Endothelial cell of umbilical vein (primary cell): Measurements from ENCODE around the gene GLCE. TPM values are rescaled to one million over a fixed set of nuclear protein-coding genes. Genes with fewer than 3 reads are reported as not detected.

ENCODE experiments used
- BruUV-seq: library from RNA; stranded (reverse); fragments of 400-500 nt; replicated peaks from 2 replicates; lab custom pipeline; 2021; lab: Mats Ljungman, UMichigan
- CTCF ChIA-PET: fragments of 300-600, 350-600 bp; sonication (Branson Sonifier 250); formaldehyde crosslinking; loops from one replicate; lab custom pipeline; 2021; ENCODE audit warnings: antibody characterized with exemption, inconsistent platforms; lab: Charles Lee
- POLR2A ChIA-PET: fragments of 300-600, 350-600 bp; sonication (Branson Sonifier 250); formaldehyde crosslinking; loops from one replicate; lab custom pipeline; 2021; ENCODE audit warnings: antibody characterized with exemption, inconsistent platforms; lab: Charles Lee
- DNase-seq: peaks from one replicate; pipeline ENCODE4 v3.0.0-alpha.2; 2011; ENCODE audit warnings: low read depth, low spot score
- FAIRE-seq: peaks from 2 replicates; lab custom pipeline; 2011; peaks lifted over from hg19 to GRCh38; lab: Jason Lieb, UNC
- H2AFZ ChIP-seq: 2 replicates; pipeline ENCODE4 v1.6.0; 2012; ENCODE audit warnings: low read depth, low read length, control low read depth, inconsistent platforms
- H3K27ac ChIP-seq: 2 replicates; pipeline ENCODE4 v1.5.1; 2011; ENCODE audit warnings: low read depth, mild to moderate bottlenecking, control low read depth, low read length, moderate library complexity; ENCODE audit not compliant: insufficient read depth
- H3K27me3 ChIP-seq, 2 experiments: 2 replicates each; pipeline versions ENCODE4 v1.6.0 to v1.6.1; 2011; ENCODE audit warnings: low read length in 2 of 2, mixed read lengths in 1 of 2; ENCODE audit not compliant: control insufficient read depth in 2 of 2, insufficient read depth in 2 of 2
- H3K36me3 ChIP-seq, 2 experiments: 2 replicates in 1 of 2; 3 replicates in 1 of 2; pipeline ENCODE4 v1.5.1; 2011; ENCODE audit warnings: low read length in 2 of 2, mild to moderate bottlenecking in 1 of 2, moderate library complexity in 1 of 2; ENCODE audit not compliant: control insufficient read depth in 2 of 2, insufficient read depth in 2 of 2; ENCODE audit errors: extremely low read depth in 1 of 2
- H3K4me1 ChIP-seq: 3 replicates; pipeline ENCODE4 v1.5.1; 2011; ENCODE audit warnings: mild to moderate bottlenecking, low read length; ENCODE audit not compliant: control insufficient read depth, insufficient read depth; ENCODE audit errors: extremely low read depth
- H3K4me2 ChIP-seq: 2 replicates; pipeline ENCODE4 v1.6.1; 2011; ENCODE audit warnings: low read length, control low read depth, mixed read lengths; ENCODE audit not compliant: insufficient read depth
- H3K4me3 ChIP-seq, 3 experiments: fragments of 200-600 bp in 1 of 3; sonication (generic), shearing (Covaris generic) in 1 of 3; replicated peaks in 1 of 3; 2 replicates each; pipeline ENCODE4 v1.5.1; 2011 to 2016; ENCODE audit warnings: control low read depth in 3 of 3, low read length in 3 of 3, mild to moderate bottlenecking in 2 of 3, inconsistent platforms in 1 of 3, low read depth in 1 of 3, moderate library complexity in 1 of 3; ENCODE audit not compliant: insufficient read depth in 1 of 3
- H3K79me2 ChIP-seq: 2 replicates; pipeline ENCODE4 v1.6.0; 2012; ENCODE audit warnings: low read length, inconsistent platforms; ENCODE audit not compliant: control insufficient read depth, insufficient read depth
- H3K9ac ChIP-seq: replicated peaks from 2 replicates; pipeline ENCODE3; 2011; ENCODE audit warnings: low read length, control low read depth; ENCODE audit not compliant: insufficient read depth; ENCODE audit errors: extremely low read depth
- H3K9me1 ChIP-seq: replicated peaks from 3 replicates; pipeline ENCODE4 v1.6.0; 2011; ENCODE audit warnings: mild to moderate bottlenecking, low read length; ENCODE audit not compliant: control insufficient read depth, insufficient read depth; ENCODE audit errors: extremely low read depth
- H3K9me3 ChIP-seq: replicated peaks from 2 replicates; pipeline ENCODE4 v1.5.1; 2012; ENCODE audit warnings: low read length, inconsistent platforms; ENCODE audit not compliant: control insufficient read depth, insufficient read depth
- H4K20me1 ChIP-seq: replicated peaks from 2 replicates; pipeline ENCODE3; 2011; ENCODE audit warnings: mild to moderate bottlenecking, low read length; ENCODE audit not compliant: control insufficient read depth, insufficient read depth; ENCODE audit errors: extremely low read depth
- EZH2 ChIP-seq: IDR thresholded peaks from 2 replicates; pipeline ENCODE4 v1.6.1; 2012; ENCODE audit warnings: borderline replicate concordance, low read depth, mild to moderate bottlenecking, moderate library complexity, low read length, inconsistent platforms; ENCODE audit not compliant: severe bottlenecking
- FOS ChIP-seq: IDR thresholded peaks from 2 replicates; pipeline ENCODE4 v1.6.1; 2011; ENCODE audit warnings: mild to moderate bottlenecking, low read length, moderate library complexity, borderline replicate concordance; ENCODE audit not compliant: insufficient read depth
- GATA2 ChIP-seq: IDR thresholded peaks from 2 replicates; pipeline ENCODE4 v1.7.0; 2011; ENCODE audit warnings: low read depth, mild to moderate bottlenecking, moderate library complexity, mixed read lengths, low read length; ENCODE audit not compliant: insufficient read length, insufficient read depth
- JUN ChIP-seq: IDR thresholded peaks from 2 replicates; pipeline ENCODE4 v1.6.1; 2011; ENCODE audit warnings: borderline replicate concordance, low read depth; ENCODE audit not compliant: insufficient read length, insufficient read depth
- MYC ChIP-seq: IDR thresholded peaks from one replicate; pipeline ENCODE4 v1.6.1; 2011; ENCODE audit warnings: mild to moderate bottlenecking, low read depth, low read length
- POLR2A ChIP-seq: IDR thresholded peaks from 2 replicates; pipeline ENCODE4 v1.6.1; 2012; ENCODE audit warnings: low read depth, mild to moderate bottlenecking, control low read depth, low read length
- POLR2AphosphoS5 ChIP-seq: IDR thresholded peaks from 2 replicates; pipeline ENCODE4 v1.6.1; 2012; ENCODE audit warnings: low read depth, mild to moderate bottlenecking, control low read depth, low read length, moderate library complexity; ENCODE audit not compliant: insufficient read depth
- dilution Hi-C: fragments of 300-500 bp; cut with MboI; formaldehyde crosslinking; loops from one replicate; pipeline ENCODE4 v1.15.0; 2019; ENCODE audit warnings: low sequenced_read_pairs; ENCODE audit not compliant: extremely low pct_ligation_motif_present
- intact Hi-C: fragments of 100-400 bp; cut with micrococcal nuclease; formaldehyde crosslinking; loops from one replicate; pipeline ENCODE4 v1.10.0; 2022
- polyA plus RNA-seq, 4 experiments: library from polyadenylated mRNA; depleted of rRNA in 3 of 4; stranded (reverse) in 3 of 4; unstranded in 1 of 4; fragments of >200 nt; gene quantifications; 2 replicates each; pipeline versions ENCODE4 v1.2.1 to v1.2.3, GENCODE V29; 2011 to 2012; ENCODE audit warnings: missing spikeins in 1 of 4
- total RNA-seq: library from RNA; stranded (reverse); gene quantifications from 2 replicates; pipeline ENCODE4 v1.2.3, GENCODE V29; 2021
- TF ChIP-seq, protein P1 (sequence below): IDR thresholded peaks from 2 replicates; pipeline ENCODE4 v1.6.1; 2011; ENCODE audit not compliant: insufficient read depth, insufficient read length
- TF ChIP-seq, protein P2 (sequence below), 2 donors: IDR thresholded peaks; 1 replicate in 1 of 2; 2 replicates in 1 of 2; pipeline ENCODE4 v1.5.1; 2011; ENCODE audit warnings: low read length in 2 of 2, mild to moderate bottlenecking in 2 of 2, moderate library complexity in 2 of 2, control low read depth in 1 of 2, inconsistent platforms in 1 of 2, low read depth in 1 of 2; ENCODE audit not compliant: insufficient read depth in 1 of 2; ENCODE audit errors: extremely low read depth in 1 of 2

GLCE gene
- total and polyA plus RNA-seq, 2 donors (not counting 3 experiments of a cell fraction or from before 2014, with no cell fraction given) = 48.1 to 86.6 TPM

DNA sequence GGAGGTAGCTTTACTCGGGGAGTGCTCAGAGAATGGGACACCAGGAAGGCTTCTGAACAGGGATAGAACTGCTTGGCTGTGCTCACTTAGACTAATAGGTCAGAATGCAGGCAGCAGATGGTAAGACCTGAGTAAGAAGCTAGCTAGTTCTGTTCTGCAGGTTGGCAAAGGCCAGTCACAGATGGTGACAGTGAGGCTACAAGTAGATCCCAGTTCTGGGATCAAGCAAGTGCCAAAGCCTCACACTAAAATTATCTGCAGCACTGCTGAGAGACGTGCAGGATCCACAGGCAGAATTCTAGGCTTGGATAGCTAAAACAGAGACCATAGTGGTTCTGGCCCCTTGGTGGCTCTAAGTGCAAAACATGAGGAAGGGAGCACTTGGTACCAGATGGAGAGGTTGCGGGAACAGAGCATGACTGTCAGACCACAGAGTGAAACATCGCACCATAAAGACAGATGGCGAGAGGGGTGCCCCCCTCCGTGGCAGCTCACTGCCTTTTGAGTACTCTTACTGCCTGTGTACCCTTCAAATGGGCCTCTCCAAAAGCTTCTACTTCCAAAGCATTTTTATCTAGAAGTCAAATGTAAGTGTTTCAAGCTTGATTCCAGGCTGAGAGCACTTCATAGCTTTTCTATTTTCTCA lies 3.6 kb upstream of the GLCE start:
- DNase-seq (no peak), FAIRE-seq (no peak)
- peaks cover 14% of the 10 kb centered on the region for H3K79me2 ChIP-seq
- intact Hi-C loops = no loop called here
- no peaks in the 10 kb centered on the region for H4K20me1 ChIP-seq
- no peak overlapping the region for H3K4me2 ChIP-seq
- no peak overlapping the region for H3K27ac ChIP-seq
- no peaks in the 10 kb centered on the region for H3K27me3 ChIP-seq
- TF ChIP-seq EZH2 = no peak
- no peak for TF ChIP-seq FOS
- no peak for TF ChIP-seq JUN
- no peak for TF ChIP-seq POLR2A
- no peak for TF ChIP-seq GATA2
- TF ChIP-seq, protein P1, sequence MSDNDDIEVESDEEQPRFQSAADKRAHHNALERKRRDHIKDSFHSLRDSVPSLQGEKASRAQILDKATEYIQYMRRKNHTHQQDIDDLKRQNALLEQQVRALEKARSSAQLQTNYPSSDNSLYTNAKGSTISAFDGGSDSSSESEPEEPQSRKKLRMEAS = no peak
- TF ChIP-seq POLR2AphosphoS5 = no peak
- TF ChIP-seq, protein P2, sequence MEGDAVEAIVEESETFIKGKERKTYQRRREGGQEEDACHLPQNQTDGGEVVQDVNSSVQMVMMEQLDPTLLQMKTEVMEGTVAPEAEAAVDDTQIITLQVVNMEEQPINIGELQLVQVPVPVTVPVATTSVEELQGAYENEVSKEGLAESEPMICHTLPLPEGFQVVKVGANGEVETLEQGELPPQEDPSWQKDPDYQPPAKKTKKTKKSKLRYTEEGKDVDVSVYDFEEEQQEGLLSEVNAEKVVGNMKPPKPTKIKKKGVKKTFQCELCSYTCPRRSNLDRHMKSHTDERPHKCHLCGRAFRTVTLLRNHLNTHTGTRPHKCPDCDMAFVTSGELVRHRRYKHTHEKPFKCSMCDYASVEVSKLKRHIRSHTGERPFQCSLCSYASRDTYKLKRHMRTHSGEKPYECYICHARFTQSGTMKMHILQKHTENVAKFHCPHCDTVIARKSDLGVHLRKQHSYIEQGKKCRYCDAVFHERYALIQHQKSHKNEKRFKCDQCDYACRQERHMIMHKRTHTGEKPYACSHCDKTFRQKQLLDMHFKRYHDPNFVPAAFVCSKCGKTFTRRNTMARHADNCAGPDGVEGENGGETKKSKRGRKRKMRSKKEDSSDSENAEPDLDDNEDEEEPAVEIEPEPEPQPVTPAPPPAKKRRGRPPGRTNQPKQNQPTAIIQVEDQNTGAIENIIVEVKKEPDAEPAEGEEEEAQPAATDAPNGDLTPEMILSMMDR (IDR thresholded peaks at IDR 0.05; ENCODE audit: extremely low read depth in 1 of 2, insufficient read depth in 1 of 2, low read depth in 1 of 2, low read length in 2 of 2) = no peak
- no peak for TF ChIP-seq MYC
- H3K9me1 ChIP-seq = no peaks in the 10 kb centered on the region
- H3K9ac ChIP-seq = no peak overlapping the region
- H3K9me3 ChIP-seq = no peaks in the 10 kb centered on the region
- no TSS peak for BruUV-seq
- H3K4me1 ChIP-seq = peaks cover 32% of the 10 kb centered on the region
- ChIA-PET CTCF (interaction anchor here (1.0 to 1.2 kb wide), 2 partner anchors 103 to 108 kb away, joined by 3 read pairs; no protein-coding TSS in a partner anchor), POLR2A (no interaction called here)
- dilution Hi-C loops = no loop called here
- H3K4me3 ChIP-seq = no peak overlapping the region
- H2AFZ ChIP-seq = no peak overlapping the region
- H3K36me3 ChIP-seq = no peaks in the 10 kb centered on the region
